ENCODE results near the gene IFT81. TPM values are rescaled to one million over a fixed set of nuclear protein-coding genes. Genes with fewer than 3 reads are reported as not detected.

Gene IFT81
- total RNA-seq, 2 experiments from 2014 or later, result 2.5 to 2.9 TPM

DNA sequence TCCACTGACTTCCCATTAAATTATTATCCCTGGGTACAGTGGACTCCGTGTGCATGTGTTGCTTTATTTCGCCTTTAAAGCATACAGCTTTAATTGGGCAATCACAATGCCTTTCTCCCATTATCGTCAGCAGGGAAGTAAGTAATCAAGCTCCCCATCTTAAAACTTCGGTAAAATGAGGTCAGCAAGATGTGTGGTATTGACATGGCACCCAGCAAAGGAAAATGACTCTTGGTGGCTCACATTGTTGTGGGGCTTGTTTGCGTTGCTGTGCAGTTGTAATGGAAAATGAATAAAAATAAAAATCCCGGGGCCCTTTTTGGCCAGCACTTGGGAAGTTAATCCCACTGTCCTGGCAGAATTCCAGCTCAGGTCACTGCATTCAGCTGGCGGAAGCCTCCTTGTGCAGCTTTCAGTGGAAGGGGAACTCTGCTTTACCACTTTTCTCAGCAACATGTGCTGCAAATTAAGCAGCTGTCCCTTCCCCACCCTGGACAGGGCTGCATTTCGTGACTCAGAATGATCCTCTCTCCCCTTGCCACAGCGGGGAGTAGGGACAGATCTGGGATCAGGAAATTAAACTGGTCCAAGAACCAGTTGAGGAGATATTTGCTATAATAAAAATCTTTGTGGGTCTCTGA is 142.9 kb downstream of the IFT81 start:
- H3K27me3 Mint-ChIP-seq, result peaks cover 26% of the 10 kb centered on the region
- no peaks in the 10 kb centered on the region for H3K36me3 Mint-ChIP-seq (ENCODE audit: low read depth)
- ChIA-PET POLR2A (no interaction called here), CTCF (interaction anchor here (0.5 to 1.3 kb wide), 4 partner anchors 12 to 191 kb away, joined by 3 to 6 read pairs (median 4); no protein-coding TSS in a partner anchor)
- DNase-seq, result no peak
- H3K9me3 Mint-ChIP-seq, result no peaks in the 10 kb centered on the region
- no peak overlapping the region for H3K27ac Mint-ChIP-seq
- no peak overlapping the region for H3K4me3 Mint-ChIP-seq
- H3K4me1 Mint-ChIP-seq, result no peaks in the 10 kb centered on the region

Other genes with a start within 250 kb of the IFT81 start
- 10 to 100 TPM; 17.6 to 20.7 TPM for gene GLTP, start 243.8 kb upstream of the IFT81 start, total RNA-seq
- 10 to 100 TPM; 27.9 to 36.0 TPM for gene TCHP, start 224.1 kb upstream of the IFT81 start, total RNA-seq
- gene GIT2, start 128.0 kb upstream of the IFT81 start, total RNA-seq, result 100 to 1,000 TPM; 101 to 107 TPM
- 10 to 100 TPM; 82.5 to 88.2 TPM for gene ANKRD13A, start 124.9 kb upstream of the IFT81 start, total RNA-seq
- gene C12orf76, start 75.8 kb upstream of the IFT81 start, total RNA-seq, result 10 to 100 TPM; 19.9 to 25.8 TPM
- gene ATP2A2, start 156.9 kb downstream of the IFT81 start, total RNA-seq, result 100 to 1,000 TPM; 126 to 131 TPM